GM19324 (cell line): ENCODE results near the gene AFAP1L1.

ENCODE experiments used
- ATAC-seq: cut with Tn5 transposase; IDR thresholded peaks from one replicate; pipeline ENCODE4 v1.9.1; 2021; ENCODE audit warnings: mild to moderate bottlenecking, moderate library complexity; ENCODE audit not compliant: unreplicated experiment, low FRiP score

The AFAP1L1 gene

GRCh38 chr5:149310947-149311658 is 39.4 kb downstream of the AFAP1L1 start:
- no peak for ATAC-seq

- no peak for ATAC-seq
These were observed 41.6 kb downstream of the AFAP1L1 start for GRCh38 chr5:149313151-149313841.

GRCh38 chr5:149314571-149315111 is 43.0 kb downstream of the AFAP1L1 start:
- no peak for ATAC-seq

- no peak for ATAC-seq
These were observed 44.1 kb downstream of the AFAP1L1 start for GRCh38 chr5:149315753-149316152.

GRCh38 chr5:149317281-149318048 is 45.8 kb downstream of the AFAP1L1 start:
- ATAC-seq = no peak

GRCh38 chr5:149319174-149319573 is 47.5 kb downstream of the AFAP1L1 start:
- ATAC-seq = no peak

GRCh38 chr5:149320791-149321330 is 49.2 kb downstream of the AFAP1L1 start:
- ATAC-seq = no peak

GRCh38 chr5:149322518-149322917 is 50.9 kb downstream of the AFAP1L1 start:
- no peak for ATAC-seq

GRCh38 chr5:149323210-149323609 is 51.6 kb downstream of the AFAP1L1 start:
- ATAC-seq = no peak

- no peak for ATAC-seq
These were observed 52.1 kb downstream of the AFAP1L1 start for GRCh38 chr5:149323621-149324205.

- no peak for ATAC-seq
These were observed 53.0 kb downstream of the AFAP1L1 start for GRCh38 chr5:149324641-149325040.

GRCh38 chr5:149325166-149325735 is 53.6 kb downstream of the AFAP1L1 start:
- ATAC-seq = no peak

GRCh38 chr5:149325894-149326293 is 54.2 kb downstream of the AFAP1L1 start:
- no peak for ATAC-seq

GRCh38 chr5:149326611-149327010 is 55.0 kb downstream of the AFAP1L1 start:
- ATAC-seq = no peak

GRCh38 chr5:149328177-149328576 is 56.5 kb downstream of the AFAP1L1 start:
- ATAC-seq = no peak

- ATAC-seq = no peak
These were observed 62.2 kb downstream of the AFAP1L1 start for GRCh38 chr5:149333711-149334443.

GRCh38 chr5:149337736-149338135 is 66.1 kb downstream of the AFAP1L1 start:
- no peak for ATAC-seq

GRCh38 chr5:149338364-149338763 is 66.7 kb downstream of the AFAP1L1 start:
- ATAC-seq = no peak

- no peak for ATAC-seq
These were observed 69.3 kb downstream of the AFAP1L1 start for GRCh38 chr5:149340920-149341319.
